Fibroblast of the aortic adventitia (primary cell): Measurements from ENCODE around the gene SLC38A11. TPM values are rescaled to one million over a fixed set of nuclear protein-coding genes. Genes with fewer than 3 reads are reported as not detected.
A peak's percentile ranks its signal among the peaks of the same experiment; 100 is the strongest.

Experiments used
- DNase-seq: peaks from one replicate; pipeline ENCODE4 v3.0.0-alpha.2; 2010; ENCODE audit warnings: low read depth
- H3K4me3 ChIP-seq: 2 replicates; pipeline ENCODE4 v1.5.1; 2011; ENCODE audit warnings: low read depth, mild to moderate bottlenecking, control low read depth, low read length, moderate library complexity
- total RNA-seq: library from RNA; depleted of rRNA; stranded (reverse); fragments of >200 nt; gene quantifications from 2 replicates; pipeline ENCODE4 v1.2.3, GENCODE V29; 2012; ENCODE audit warnings: low replicate concordance
- TF ChIP-seq, protein P1 (sequence below): IDR thresholded peaks from 2 replicates; pipeline ENCODE4 v1.5.1; 2011; ENCODE audit warnings: mild to moderate bottlenecking, low read length, control low read depth, inconsistent platforms; ENCODE audit not compliant: insufficient read depth

SLC38A11 gene
- total RNA-seq, 1 donor = 0.45 TPM

DNA sequence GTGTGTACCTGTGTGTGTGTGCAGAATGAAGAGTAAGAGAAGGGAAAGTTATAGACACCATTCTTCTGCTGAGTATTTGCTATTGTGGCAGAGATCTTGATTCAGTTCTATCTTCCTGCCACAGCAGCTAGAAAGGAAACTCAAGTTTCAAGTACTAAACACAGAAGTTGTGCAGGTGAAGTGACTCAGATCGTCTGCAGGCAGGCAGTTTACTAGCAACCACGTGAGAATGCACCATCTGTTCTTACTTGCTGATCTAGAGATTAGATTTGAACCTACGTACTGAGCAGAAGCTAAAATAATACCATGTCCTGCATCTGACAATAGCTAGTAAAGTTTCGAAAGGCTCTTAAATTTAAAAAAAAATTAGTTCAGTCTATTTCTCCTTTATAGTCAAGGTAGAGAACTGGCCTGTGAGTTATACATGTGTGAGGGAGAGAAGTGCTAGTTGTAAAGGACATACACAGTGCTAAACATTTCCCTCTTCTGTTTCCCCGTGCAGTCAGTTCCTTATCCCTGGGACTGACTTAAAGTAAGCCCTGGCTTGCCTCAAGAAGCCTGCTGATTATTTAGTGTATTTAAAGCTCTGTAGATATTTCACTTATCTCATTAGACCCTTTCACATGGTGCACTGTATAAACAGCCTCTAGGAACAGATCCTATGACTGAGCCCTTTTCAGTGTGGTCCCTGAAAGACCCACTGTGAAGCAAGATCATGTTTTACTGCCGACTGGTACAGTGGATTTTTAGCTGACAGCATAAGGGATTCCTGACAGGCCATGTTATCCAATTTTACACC is 45.0 kb downstream of the SLC38A11 start:
- TF ChIP-seq, protein P1, sequence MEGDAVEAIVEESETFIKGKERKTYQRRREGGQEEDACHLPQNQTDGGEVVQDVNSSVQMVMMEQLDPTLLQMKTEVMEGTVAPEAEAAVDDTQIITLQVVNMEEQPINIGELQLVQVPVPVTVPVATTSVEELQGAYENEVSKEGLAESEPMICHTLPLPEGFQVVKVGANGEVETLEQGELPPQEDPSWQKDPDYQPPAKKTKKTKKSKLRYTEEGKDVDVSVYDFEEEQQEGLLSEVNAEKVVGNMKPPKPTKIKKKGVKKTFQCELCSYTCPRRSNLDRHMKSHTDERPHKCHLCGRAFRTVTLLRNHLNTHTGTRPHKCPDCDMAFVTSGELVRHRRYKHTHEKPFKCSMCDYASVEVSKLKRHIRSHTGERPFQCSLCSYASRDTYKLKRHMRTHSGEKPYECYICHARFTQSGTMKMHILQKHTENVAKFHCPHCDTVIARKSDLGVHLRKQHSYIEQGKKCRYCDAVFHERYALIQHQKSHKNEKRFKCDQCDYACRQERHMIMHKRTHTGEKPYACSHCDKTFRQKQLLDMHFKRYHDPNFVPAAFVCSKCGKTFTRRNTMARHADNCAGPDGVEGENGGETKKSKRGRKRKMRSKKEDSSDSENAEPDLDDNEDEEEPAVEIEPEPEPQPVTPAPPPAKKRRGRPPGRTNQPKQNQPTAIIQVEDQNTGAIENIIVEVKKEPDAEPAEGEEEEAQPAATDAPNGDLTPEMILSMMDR = no peak
- peak; percentile 48 for DNase-seq
- H3K4me3 ChIP-seq = no peak overlapping the region

DNA sequence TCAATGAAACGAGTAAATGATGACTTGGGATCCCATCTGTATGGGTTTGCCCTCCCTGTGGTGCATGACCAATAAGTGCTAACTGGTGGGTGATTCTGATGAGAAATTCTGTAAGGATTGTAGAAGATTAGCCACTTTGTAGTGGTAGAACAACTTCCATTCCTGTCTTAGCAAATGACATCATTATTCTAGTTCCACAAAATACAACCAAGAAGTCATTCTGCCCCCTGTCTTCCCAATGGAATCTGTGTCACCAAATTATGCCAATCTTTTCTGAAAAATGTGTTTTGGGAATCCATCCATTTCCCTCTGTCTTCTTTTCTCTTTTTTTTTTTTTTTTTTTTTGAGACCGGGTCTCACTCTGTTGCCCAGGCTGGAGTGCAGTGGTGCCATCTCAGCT is 48.4 kb downstream of the SLC38A11 start:
- TF ChIP-seq, protein P1 = no peak
- no peak for DNase-seq
- no peak overlapping the region for H3K4me3 ChIP-seq

DNA sequence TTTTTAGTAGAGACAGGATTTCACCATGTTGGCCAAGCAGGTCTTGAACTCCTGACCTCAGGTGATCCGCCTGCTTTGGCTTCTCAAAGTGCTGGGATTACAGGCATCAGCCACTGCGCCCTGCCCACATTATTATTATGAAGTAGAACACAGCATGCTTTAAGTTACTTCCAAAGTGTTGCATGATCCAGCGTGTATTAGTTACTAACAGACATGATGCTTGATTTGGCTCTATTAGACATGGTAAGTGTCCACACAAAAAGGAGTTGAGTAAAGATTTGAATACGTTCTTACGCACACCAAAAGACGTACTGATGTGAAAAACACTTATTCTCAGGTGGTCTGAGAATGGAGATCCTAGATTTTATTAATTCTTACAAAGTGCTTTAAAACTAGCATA is 50.0 kb downstream of the SLC38A11 start:
- no peak for DNase-seq
- H3K4me3 ChIP-seq = no peak overlapping the region
- TF ChIP-seq, protein P1 = no peak

DNA sequence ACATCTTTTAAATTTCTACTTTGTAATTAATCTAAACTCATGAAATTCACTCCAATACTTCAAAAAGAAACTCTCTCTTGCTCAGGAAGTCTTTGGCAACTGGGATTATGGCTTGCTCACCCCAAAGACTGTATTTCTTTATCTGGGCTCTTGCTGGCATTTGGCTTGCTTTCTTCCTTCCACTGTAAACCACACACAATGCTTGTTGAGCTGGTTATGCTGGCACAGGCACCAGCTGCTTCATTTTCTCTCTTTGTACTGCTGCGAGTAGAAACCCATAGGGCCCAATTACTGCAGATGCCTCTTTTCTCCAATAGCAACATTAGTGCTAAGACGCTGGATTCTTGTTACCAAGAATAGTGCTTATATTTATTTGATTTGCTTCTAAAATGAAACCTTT is 51.4 kb downstream of the SLC38A11 start:
- peak; percentile 25 for DNase-seq
- H3K4me3 ChIP-seq = no peak overlapping the region

DNA sequence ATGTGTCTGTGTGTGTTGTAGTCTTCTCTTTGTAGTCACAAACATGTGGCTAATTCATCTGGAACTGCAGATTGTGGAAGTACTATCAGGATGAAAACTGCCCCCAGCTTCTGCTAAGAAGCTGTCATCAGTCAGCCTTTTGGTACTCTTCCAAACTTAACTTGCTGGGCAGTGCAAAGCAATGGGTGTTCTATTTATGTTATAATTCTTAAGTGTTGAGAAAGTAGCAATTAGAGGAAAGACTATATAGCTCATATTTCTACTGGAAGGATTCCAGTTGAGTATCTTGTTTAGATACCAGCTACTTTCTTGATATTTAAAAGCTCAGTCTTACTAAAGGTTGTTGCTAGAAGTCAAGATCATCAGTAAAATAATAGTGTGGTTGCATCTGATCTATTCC is 52.1 kb downstream of the SLC38A11 start:
- TF ChIP-seq, protein P1 = no peak
- no peak overlapping the region for H3K4me3 ChIP-seq
- peak; percentile 64 for DNase-seq

More for the DNA sequence above, 51.4 kb downstream of the SLC38A11 start:
- TF ChIP-seq, protein P1 = no peak

DNA sequence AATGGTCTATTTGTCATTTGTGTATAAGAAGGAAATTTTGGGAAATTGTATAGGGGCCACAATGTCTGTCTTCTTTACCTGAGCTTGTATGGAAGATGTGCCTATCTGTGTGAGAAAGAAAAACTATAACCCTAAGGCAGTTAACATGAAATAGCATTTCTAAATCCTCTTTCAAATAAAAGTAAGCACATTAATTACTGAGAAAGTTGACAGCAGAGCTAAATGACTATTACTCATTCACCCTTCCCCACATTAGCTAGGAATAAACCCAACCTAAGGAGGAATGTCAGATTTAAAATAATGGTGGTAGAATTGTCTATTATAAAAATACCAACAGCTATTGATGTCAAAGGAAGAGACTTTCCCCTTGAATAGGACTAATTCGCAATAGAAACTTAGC is 56.2 kb downstream of the SLC38A11 start:
- DNase-seq = no peak
- no peak overlapping the region for H3K4me3 ChIP-seq
- TF ChIP-seq, protein P1 = no peak
